ENCODE data around the gene ALG12. TPM values are rescaled to one million over a fixed set of nuclear protein-coding genes. Genes with fewer than 3 reads are reported as not detected.

Gene ALG12
- total and polyA plus RNA-seq, 2 experiments from 2014 or later = 18.7 to 23.3 TPM

GRCh38 chr22:49947296-49947622, 29.0 kb upstream of the ALG12 start (continued):
- TF ChIP-seq CTCF (conservative IDR thresholded peaks at IDR 0.05; ENCODE audit: low read depth in 2 of 2) = no peak
- TF ChIP-seq REST (IDR thresholded peaks at IDR 0.05; ENCODE audit: unreplicated experiment) = no peak
- TF ChIP-seq NANOG (IDR thresholded peaks at IDR 0.05; ENCODE audit: borderline replicate concordance) = no peak
- no peak for TF ChIP-seq EZH2phosphoT487 (IDR thresholded peaks at IDR 0.05; ENCODE audit: unreplicated experiment)
- TF ChIP-seq EZH2 (IDR thresholded peaks at IDR 0.05; ENCODE audit: low read depth, unreplicated experiment) = no peak
- no peak for TF ChIP-seq JUNB (IDR thresholded peaks at IDR 0.05; ENCODE audit: unreplicated experiment)

- H3K36me3 Mint-ChIP-seq (ENCODE audit: low read depth) = no peaks in the 10 kb centered on the region
- peak overlapping the region; percentile 56; the same call in 1 of the 2 replicates for H3K27ac Mint-ChIP-seq
- Histone ChIP-seq H3F3A (replicated peaks; ENCODE audit: low read depth) (0 out of 2 replicates have a peak, but pooled peaks cover 2% of the 10 kb centered on the region), H3K36me3 (ENCODE audit: insufficient read depth) (no peaks in the 10 kb centered on the region), H3K4me3 (no peak overlapping the region), H3K4me1 (ENCODE audit: insufficient read depth) (peaks cover 10% of the 10 kb centered on the region; the same call in 1 of the 2 replicates), H3K27ac (ENCODE audit: low read depth) (no peak overlapping the region), H3K27me3 (ENCODE audit: insufficient read depth) (no peaks in the 10 kb centered on the region), H4K20me1 (replicated peaks; ENCODE audit: insufficient read depth) (no peaks in the 10 kb centered on the region), H3K9me2 (ENCODE audit: insufficient read depth) (no peaks in the 10 kb centered on the region), H3K79me2 (replicated peaks; ENCODE audit: insufficient read depth) (no peaks in the 10 kb centered on the region), H3K4me2 (0 out of 2 replicates have a peak overlapping the region, but pooled peaks have one; percentile 20), H2AFZ (peak overlapping the region; percentile 72; the same call in 1 of the 2 replicates)
- H3K9me3 Mint-ChIP-seq = no peaks in the 10 kb centered on the region
- H3K4me1 Mint-ChIP-seq = peaks cover 16% of the 10 kb centered on the region
- H3K4me3 Mint-ChIP-seq = no peak overlapping the region
- DNase-seq (ENCODE audit: low spot score) (no peak), ATAC-seq (peak; percentile 14)
- peaks cover 3% of the 10 kb centered on the region for H3K27me3 Mint-ChIP-seq (ENCODE audit: insufficient read depth, low read depth, poor library complexity)
- TF ChIP-seq ETS1 (IDR thresholded peaks at IDR 0.05) (no peak), CREB1 (CRISPR knock-in tag; IDR thresholded peaks at IDR 0.05; ENCODE audit: low read depth) (no peak), ZNF331 (CRISPR knock-in tag; IDR thresholded peaks at IDR 0.05; ENCODE audit: low read depth) (no peak), CTCF (conservative IDR thresholded peaks at IDR 0.05; ENCODE audit: low read depth in 2 of 2) (no peak), STAT1 (IDR thresholded peaks at IDR 0.05; ENCODE audit: unreplicated experiment) (no peak), EZH2phosphoT487 (IDR thresholded peaks at IDR 0.05; ENCODE audit: unreplicated experiment) (no peak), REST (IDR thresholded peaks at IDR 0.05; ENCODE audit: unreplicated experiment) (no peak)
Measured at GRCh38 chr22:49946612-49947295, 28.5 kb upstream of the ALG12 start.

Data from GM23338 (cell line).